Muscle of back (tissue), 11 donors: Measurements from ENCODE around the gene DUSP12. TPM values are rescaled to one million over a fixed set of nuclear protein-coding genes. Genes with fewer than 3 reads are reported as not detected.
A peak's percentile ranks its signal among the peaks of the same experiment; 100 is the strongest.
"Not testable (repeated sequence)": the region's sequence is repeated elsewhere in the genome, so short reads cannot be mapped to it uniquely, and the experiment has no call there.

Experiments used
- DNase-seq, 3 donors: peaks; one replicate each; pipeline versions ENCODE4 v3.0.0 to v3.0.0-alpha.2; 2013
- polyA plus RNA-seq, 10 donors: library from polyadenylated mRNA; unstranded; fragments of 120-200 nt; gene quantifications; one replicate each; pipeline ENCODE4 v1.2.1, GENCODE V29; 2013; ENCODE audit not compliant: insufficient read length in 10 of 10

DUSP12 gene
- polyA plus RNA-seq, 10 donors = 18.6 to 33.9 (median 24.6) TPM

DNA sequence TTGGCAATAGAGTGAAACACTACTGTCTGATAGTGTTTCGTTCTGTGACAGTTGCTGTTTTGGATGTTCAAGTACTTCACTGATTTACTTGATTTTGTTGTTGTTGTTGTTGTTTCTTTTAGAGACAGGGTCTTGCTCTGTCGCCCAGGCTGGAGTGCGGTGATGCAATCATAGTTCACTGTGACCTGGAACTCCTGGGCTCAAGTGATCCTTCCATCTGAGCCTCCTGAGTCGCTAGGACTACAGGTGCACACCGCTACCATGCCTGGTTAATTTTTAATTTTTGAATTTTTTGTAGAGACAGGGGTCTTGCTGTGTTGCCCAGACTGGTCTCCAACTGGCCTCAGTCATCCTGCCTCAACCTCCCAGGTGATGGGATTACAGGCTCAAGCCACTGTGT is 18.9 kb downstream of the DUSP12 start:
- no peak for DNase-seq

DNA sequence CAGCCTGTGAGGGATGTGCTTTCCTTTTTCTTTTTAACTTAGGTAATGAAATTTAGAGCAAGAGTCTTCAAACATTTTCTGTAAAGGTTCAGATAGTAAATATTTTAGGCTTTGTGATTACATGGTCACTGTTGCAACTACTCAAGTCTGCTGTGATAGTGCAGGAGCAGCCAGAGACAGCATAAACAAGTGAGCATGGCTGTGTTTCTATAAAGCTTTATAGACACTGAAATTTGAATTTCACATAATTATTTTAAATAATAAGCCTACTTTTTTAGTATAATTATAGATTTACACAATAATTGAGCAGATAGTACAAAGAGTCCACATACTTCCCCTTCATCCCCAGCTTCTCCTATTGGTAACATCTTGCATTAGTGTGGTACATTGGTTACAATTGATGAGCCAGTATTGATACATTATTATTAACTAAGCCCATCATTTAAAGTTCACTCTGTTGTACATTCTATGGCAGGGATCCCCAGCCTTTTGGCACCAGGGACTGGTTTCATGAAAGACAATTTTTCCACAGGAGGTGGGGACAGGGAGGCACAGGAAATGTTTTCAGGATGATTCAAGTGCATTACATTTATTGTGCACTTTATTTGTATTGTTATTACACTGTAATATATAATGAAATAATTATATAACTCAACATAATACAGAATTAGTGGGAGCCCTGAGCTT is 19.5 kb downstream of the DUSP12 start:
- no peak for DNase-seq

DNA sequence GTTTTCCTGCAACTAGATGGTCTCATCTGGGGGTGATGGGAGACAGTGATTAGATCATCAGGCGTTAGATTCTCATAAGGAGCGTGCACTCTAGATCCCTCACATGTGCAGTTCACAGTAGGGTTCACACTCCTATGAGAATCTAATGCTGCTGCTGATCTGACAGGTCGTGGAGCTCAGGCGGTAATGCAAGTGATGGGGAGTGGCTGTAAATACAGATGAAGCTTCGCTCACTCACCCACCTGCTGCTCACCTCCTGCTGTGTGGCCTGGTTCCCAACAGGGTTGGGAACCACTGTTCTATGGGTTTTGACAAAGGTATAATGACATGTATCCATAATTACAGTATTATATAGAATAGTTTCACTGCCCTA is 20.1 kb downstream of the DUSP12 start:
- DNase-seq = not testable (repeated sequence)

DNA sequence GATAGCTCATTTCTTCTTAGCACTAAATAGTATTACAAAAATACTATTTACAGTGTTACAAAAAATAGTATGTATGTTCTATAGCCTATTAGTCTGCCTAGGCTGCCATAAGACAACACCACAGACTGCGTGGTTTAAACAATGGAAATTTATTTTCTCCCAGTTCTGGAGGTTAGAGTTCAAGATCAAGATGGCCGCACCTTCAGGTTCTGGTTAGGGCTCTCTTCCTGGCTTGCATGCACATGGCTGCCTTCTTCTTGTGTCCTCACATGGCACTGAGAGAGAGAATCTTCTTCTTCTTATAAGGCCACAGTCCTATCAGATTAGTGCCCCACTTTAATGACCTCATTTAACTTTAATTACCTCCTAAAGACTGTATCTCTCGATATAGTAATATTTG is 20.7 kb downstream of the DUSP12 start:
- DNase-seq = no peak

- no peak for DNase-seq
These were observed 21.6 kb downstream of the DUSP12 start for GRCh38 chr1:161771161-161771560.

GRCh38 chr1:161771973-161772372 is 22.4 kb downstream of the DUSP12 start:
- DNase-seq = no peak

DNA sequence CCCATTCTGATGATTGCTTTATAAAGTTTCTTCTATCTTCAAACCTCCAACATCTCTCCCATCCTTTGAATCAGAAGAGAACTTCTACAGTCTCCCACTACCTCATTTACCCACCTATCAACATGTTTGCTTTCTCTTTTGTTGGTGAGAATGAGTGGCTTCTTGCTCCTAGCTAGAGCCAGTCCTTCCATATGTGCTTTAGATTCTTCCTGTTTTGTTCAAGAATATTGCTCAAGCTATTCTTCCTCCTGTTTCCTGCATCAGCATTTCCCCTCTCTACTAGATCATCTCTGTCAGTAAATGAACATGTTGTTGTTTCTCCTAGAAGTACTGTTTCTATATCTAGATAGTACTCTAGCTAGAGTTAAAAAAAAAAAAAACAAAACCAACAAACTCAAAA is 22.8 kb downstream of the DUSP12 start:
- DNase-seq = peak in 1 of 3 donors; percentile 15

DNA sequence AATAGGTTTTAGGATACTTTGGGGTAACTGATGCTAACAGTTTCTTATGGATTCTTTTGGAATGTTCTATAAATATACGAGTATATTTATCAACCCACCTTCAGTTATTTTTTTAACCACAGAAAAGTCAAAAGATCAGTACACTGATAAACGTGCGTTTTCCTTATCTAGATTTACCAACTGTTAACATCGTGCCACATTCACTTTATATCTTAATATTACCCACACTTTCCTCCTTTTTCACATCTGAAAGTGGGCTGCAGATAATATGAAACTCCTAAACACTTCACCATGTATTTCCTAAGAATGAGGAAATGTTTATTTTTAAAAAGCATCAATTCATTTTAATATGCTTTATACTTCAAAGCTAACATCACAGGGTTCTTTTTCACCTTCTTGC is 24.2 kb downstream of the DUSP12 start:
- DNase-seq = no peak

DNA sequence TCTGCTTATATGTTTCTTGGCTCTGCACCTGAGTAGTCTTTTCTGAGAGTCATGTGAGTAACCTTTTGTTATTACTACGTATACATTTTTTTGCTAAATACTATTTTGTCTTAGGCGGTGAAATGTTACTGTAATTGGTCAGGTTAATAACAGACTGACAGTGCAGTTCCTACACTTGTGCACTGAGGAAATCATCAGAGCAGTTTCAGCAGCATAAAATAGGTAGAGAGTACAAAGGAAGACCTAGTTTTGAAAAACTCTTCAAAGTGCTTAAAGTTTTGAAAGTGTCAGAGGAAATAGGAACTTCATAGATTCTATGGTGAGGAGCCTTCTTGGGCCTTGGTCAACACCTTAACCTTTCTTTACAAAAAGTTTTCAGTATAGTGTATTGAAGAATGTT is 27.7 kb downstream of the DUSP12 start:
- no peak for DNase-seq

DNA sequence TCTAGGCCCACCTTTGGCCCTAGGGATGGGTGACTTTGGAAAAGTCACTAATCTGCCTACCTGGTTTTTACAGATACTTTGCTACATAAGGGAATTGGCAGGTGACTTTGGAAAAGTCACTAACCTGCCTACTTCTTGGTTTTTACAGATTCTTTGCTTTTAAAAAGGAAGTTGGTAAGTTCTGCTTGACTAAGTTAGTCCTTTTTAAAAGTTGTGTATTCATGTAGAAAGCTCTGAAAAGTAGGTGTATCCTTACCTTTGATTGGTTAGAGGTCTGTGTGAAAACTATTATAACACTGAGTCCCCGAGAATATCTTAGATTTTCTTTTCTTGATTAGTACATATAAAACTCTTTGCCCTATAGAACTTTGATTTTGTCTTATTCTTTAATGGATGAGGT is 28.9 kb downstream of the DUSP12 start:
- DNase-seq = no peak

GRCh38 chr1:161779393-161779792 is 29.8 kb downstream of the DUSP12 start:
- no peak for DNase-seq

DNA sequence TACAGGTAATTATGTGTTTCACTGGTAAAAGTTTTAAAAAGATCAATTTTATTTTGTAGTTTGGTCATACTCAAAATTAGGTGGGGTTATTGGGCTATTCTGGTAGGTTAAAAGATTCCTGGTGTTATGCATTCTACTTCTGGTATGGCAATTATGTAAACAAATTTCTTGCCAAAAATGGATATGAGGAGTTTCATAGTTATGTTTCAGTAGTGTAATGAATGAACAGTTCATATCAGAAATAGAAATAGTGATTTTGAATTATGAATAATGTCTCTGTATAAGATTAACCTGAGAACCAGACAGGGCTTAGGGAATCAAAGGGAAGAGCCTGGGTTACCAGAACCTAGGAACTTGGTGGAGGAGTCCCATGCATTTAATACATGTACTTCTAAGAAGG is 32.4 kb downstream of the DUSP12 start:
- no peak for DNase-seq

GRCh38 chr1:161782886-161783285 is 33.3 kb downstream of the DUSP12 start:
- no peak for DNase-seq

- peak in 1 of 3 donors; percentile 8 for DNase-seq
These were observed 35.4 kb downstream of the DUSP12 start for GRCh38 chr1:161784968-161785367.

DNA sequence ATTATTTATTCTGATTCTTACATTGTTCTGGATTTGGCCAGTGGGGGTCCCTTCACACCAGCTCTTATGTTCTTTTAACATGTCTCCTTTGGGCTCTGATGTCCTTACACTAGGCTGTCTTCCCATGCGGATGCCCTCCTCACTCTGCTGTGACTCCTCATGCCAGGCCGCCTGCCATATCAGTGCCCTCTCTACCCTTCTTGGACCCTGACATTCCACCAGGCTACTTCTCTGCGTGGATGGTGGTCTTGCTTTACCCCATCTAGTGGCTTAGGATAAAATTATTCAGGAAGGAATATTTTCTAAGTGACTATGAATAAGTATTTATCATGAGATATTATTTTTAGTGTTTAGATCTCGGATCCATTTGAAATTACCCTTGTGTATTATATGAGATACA is 37.8 kb downstream of the DUSP12 start:
- no peak for DNase-seq

- no peak for DNase-seq
These were observed 41.2 kb downstream of the DUSP12 start for GRCh38 chr1:161790587-161791317.

DNA sequence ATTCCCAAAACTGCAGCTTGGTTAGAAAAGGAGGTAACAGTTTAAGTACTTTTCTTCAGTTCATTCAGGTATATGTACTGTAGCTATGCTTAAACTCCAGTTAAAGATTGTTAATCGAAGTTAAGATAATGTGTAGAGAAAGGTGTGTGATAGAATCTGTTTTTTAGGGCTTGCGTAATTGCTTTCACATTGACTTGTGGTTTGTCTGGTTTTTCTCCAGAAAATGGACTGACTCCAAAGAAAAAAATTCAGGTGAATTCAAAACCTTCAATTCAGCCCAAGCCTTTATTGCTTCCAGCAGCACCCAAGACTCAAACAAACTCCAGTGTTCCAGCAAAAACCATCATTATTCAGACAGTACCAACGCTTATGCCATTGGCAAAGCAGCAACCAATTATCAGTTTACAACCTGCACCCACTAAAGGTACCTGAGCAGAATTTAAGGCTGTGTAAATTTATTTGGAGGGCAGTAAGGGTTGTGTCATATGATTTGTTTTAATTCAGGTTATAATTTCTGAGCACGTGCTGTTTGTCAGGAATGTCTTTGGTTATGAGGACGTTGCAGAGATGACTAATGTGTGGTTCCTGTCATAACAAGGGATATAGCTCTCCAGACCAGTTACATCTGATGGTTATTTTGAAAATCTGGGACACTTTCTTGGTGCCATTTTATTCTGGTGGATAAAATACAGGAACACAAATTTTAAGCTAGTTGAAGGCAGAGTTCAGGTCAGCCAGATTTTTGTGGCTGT is 42.5 kb downstream of the DUSP12 start:
- no peak for DNase-seq

- DNase-seq = peak; percentile 69 to 78 (median 76)
These were observed 43.2 kb downstream of the DUSP12 start for GRCh38 chr1:161792740-161793139.

DNA sequence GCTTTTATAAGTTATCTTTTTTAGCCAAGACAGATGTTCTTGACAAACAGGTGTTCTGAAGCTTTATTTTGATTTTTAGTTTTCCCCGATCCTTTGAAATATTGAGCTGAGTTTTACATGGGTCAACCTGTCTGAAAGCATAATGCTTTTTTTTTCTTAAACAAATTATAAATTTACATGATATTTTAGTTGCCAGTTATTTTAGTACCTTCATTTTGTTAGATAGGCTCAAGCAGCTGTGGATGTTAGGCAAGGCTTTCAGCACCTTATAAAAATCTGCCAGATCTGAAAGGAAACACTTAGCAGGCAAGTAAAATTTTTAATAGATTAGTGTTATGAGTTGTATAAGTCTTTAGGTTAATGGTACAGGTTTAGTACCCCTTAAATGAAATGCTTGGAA is 50.2 kb downstream of the DUSP12 start:
- no peak for DNase-seq

DNA sequence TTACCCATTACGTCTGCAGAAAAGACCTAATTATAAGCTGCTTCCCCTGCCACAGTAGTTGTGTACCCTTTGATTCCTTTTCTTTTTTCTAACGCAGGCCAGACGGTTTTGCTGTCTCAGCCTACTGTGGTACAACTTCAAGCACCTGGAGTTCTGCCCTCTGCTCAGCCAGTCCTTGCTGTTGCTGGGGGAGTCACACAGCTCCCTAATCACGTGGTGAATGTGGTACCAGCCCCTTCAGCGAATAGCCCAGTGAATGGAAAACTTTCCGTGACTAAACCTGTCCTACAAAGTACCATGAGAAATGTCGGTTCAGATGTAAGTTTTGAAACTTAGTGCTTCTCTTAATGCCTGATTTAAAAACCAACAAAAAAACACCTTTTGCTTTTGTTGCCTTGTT is 52.4 kb downstream of the DUSP12 start:
- peak in 1 of 3 donors; percentile 20 for DNase-seq

DNA sequence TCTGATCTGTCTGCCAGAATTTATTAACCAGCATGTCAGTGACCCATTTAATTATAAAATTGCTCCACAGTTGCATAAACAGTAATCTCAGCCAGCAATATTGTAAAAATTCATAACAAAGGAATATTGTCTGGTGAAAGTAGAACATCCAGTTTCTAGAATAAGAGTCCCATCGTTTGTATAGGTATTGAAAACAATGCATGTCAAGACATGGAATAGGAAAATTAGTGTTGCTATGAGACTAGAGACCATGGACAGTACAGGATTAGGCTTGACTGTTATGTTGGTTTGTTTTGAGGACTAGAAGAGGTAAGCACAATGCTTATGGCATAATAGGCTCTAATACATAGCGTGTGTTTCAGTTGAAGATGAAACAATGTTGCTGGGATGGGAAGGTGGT is 53.6 kb downstream of the DUSP12 start:
- no peak for DNase-seq

DNA sequence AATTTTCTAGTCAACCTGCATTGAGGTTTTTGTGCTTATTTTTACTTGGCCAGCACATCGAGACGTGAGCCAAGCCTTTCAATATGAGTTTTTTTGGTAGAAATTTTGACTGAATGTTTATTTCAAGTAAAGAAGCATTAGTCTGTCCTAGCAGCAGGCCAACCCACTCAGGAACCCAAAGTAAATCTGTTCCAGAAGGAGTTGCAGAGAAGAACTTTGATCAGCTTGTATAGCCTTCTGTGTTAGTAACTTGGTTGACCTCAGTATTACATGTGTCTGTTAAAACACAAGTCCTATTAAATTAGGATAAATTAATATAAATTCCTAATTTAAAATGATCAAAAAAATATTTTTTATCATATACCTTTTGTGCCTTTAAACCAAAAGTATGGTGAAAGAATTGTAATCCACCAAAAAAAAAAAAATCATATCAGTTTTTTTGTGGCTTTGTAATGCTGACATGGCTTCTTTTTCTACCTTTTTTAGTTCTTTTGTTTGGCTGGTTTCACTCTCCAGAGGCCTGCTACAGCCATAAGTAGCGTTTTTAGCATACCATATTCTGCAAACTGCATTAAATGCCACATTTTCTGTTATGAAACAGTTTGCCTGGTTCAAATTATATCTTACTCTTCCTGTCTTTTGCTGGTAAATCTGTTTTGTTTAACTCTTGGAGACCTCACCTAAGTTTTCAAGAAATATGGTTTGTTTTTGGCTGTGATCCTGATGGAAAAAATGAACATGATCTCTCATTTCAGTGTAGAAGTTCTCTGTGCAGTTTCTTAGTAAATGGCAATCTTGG is 56.0 kb downstream of the DUSP12 start:
- DNase-seq = peak; percentile 43 to 73 (median 61)
